Cardiac muscle cell (in vitro differentiated cells and primary cell): ENCODE results near the gene PLAAT3. TPM values are rescaled to one million over a fixed set of nuclear protein-coding genes. Genes with fewer than 3 reads are reported as not detected.
A peak's percentile ranks its signal among the peaks of the same experiment; 100 is the strongest.
"Not testable (repeated sequence)": the region's sequence is repeated elsewhere in the genome, so short reads cannot be mapped to it uniquely, and the experiment has no call there.

Experiments used
- DNase-seq, 2 donors: peaks; one replicate each; pipeline versions ENCODE4 v3.0.0 to v3.0.0-alpha.2; 2010 to 2017; ENCODE audit warnings: low read depth in 1 of 2, low spot score in 1 of 2
- H3K27ac ChIP-seq: fragments of 200-600 bp; sonication (generic); 2 replicates; pipeline ENCODE4 v1.5.1; 2016
- H3K27me3 ChIP-seq: fragments of 200-600 bp; sonication (generic); 2 replicates; pipeline ENCODE4 v1.6.0; 2016; ENCODE audit warnings: control low read depth
- H3K36me3 ChIP-seq: fragments of 200-600 bp; sonication (generic); 2 replicates; pipeline ENCODE4 v1.5.1; 2016; ENCODE audit warnings: control low read depth
- H3K4me1 ChIP-seq: fragments of 200-600 bp; sonication (generic); 2 replicates; pipeline ENCODE4 v1.8.1; 2017; ENCODE audit warnings: low read depth, mild to moderate bottlenecking, mixed run types
- H3K4me3 ChIP-seq: fragments of 200-600 bp; sonication (generic); 2 replicates; pipeline ENCODE4 v1.5.1; 2016; ENCODE audit warnings: mild to moderate bottlenecking
- H3K9me3 ChIP-seq: fragments of 200-600 bp; sonication (generic); 2 replicates; pipeline ENCODE4 v1.5.1; 2017; ENCODE audit warnings: low read depth, mild to moderate bottlenecking, control low read depth
- polyA plus RNA-seq: library from polyadenylated mRNA; unstranded; fragments of >200 nt; fragmentation: Nextera tagmentation; extraction: Ambion mirVana; gene quantifications from 2 replicates; pipeline ENCODE4 v1.2.1, GENCODE V29; 2016
- total RNA-seq: library from RNA; depleted of rRNA; stranded (reverse); fragments of >200 nt; gene quantifications from 2 replicates; pipeline ENCODE4 v1.2.3, GENCODE V29; 2016
- TF ChIP-seq, protein P1 (sequence below): IDR thresholded peaks from 2 replicates; pipeline ENCODE4 v1.5.1; 2012; ENCODE audit warnings: low read depth, mild to moderate bottlenecking, low read length

Gene PLAAT3
- total and polyA plus RNA-seq, 2 experiments from 2014 or later: 10.0 to 10.8 TPM

DNA sequence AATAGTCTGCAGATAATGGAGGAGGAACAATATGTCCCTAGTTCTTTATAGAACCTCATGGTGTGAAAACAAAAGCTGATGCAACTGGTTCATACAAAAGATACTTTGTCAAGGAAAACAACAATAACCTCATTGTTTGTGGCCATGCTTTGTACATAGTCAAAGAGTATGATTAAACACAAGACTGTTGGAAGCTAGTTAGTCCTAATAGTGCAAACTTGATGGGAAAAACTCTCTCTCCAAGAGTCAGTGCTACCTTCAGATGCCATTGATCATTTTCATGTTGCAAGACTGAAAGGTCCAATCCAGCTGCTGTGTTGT is 30.9 kb downstream of the PLAAT3 start:
- Histone ChIP-seq H3K36me3 (no peaks in the 10 kb centered on the region), H3K27me3 (no peaks in the 10 kb centered on the region), H3K4me3 (no peak overlapping the region), H3K9me3 (no peaks in the 10 kb centered on the region), H3K4me1 (no peaks in the 10 kb centered on the region), H3K27ac (no peak overlapping the region)
- peak in 1 of 2 donors; percentile 59 for DNase-seq
- TF ChIP-seq, protein P1, sequence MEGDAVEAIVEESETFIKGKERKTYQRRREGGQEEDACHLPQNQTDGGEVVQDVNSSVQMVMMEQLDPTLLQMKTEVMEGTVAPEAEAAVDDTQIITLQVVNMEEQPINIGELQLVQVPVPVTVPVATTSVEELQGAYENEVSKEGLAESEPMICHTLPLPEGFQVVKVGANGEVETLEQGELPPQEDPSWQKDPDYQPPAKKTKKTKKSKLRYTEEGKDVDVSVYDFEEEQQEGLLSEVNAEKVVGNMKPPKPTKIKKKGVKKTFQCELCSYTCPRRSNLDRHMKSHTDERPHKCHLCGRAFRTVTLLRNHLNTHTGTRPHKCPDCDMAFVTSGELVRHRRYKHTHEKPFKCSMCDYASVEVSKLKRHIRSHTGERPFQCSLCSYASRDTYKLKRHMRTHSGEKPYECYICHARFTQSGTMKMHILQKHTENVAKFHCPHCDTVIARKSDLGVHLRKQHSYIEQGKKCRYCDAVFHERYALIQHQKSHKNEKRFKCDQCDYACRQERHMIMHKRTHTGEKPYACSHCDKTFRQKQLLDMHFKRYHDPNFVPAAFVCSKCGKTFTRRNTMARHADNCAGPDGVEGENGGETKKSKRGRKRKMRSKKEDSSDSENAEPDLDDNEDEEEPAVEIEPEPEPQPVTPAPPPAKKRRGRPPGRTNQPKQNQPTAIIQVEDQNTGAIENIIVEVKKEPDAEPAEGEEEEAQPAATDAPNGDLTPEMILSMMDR: no peak

DNA sequence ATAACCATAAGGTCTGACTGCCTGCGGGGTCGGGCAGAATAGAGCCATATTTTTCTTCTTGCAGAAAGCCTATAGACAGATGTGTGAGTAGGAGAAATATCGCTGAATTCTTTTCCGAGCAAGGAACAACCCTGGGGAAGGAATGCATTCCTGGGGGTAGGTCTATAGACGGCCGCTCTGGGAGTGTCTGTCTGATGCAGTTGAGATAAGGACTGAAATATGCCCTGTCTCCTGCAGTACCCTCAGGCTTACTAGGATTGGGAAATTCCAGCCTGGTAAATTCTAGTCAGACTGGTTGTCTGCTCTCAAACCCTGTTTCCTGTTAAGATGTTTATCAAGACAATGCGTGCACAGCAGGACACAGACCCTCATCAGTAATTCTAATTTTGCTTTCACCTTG is 33.0 kb downstream of the PLAAT3 start:
- H3K36me3 ChIP-seq, H3K27ac ChIP-seq, H3K27me3 ChIP-seq, DNase-seq, H3K4me3 ChIP-seq, H3K9me3 ChIP-seq, H3K4me1 ChIP-seq: not testable (repeated sequence)

- H3K36me3 ChIP-seq, H3K27ac ChIP-seq, H3K9me3 ChIP-seq: not testable (repeated sequence)
Measured at GRCh38 chr11:63578882-63579281, 35.4 kb downstream of the PLAAT3 start.

GRCh38 chr11:63574856-63575602 is 39.2 kb downstream of the PLAAT3 start:
- peak in 1 of 2 donors; percentile 66 for DNase-seq
- H3K4me1 ChIP-seq: peaks cover 5% of the 10 kb centered on the region
- TF ChIP-seq, protein P1: no peak
- no peak overlapping the region for H3K27ac ChIP-seq
- H3K36me3 ChIP-seq: no peaks in the 10 kb centered on the region
- no peaks in the 10 kb centered on the region for H3K27me3 ChIP-seq
- H3K9me3 ChIP-seq: no peaks in the 10 kb centered on the region
- H3K4me3 ChIP-seq: no peak overlapping the region

More at GRCh38 chr11:63578882-63579281, 35.4 kb downstream of the PLAAT3 start:
- not testable (repeated sequence) for H3K27me3 ChIP-seq, DNase-seq, H3K4me3 ChIP-seq, H3K4me1 ChIP-seq

- Histone ChIP-seq H3K9me3 (no peaks in the 10 kb centered on the region), H3K36me3 (no peaks in the 10 kb centered on the region), H3K27me3 (no peaks in the 10 kb centered on the region), H3K4me3 (no peak overlapping the region), H3K4me1 (peaks cover 5% of the 10 kb centered on the region), H3K27ac (no peak overlapping the region)
- TF ChIP-seq, protein P1: peak; percentile 40
- peak; percentile 34 to 95 for DNase-seq
Measured at GRCh38 chr11:63573881-63574855, 40.1 kb downstream of the PLAAT3 start.

GRCh38 chr11:63572026-63572688 is 42.1 kb downstream of the PLAAT3 start:
- no peak for DNase-seq
- H3K27me3 ChIP-seq: no peaks in the 10 kb centered on the region
- H3K4me1 ChIP-seq: peaks cover 14% of the 10 kb centered on the region
- no peaks in the 10 kb centered on the region for H3K9me3 ChIP-seq
- TF ChIP-seq, protein P1: no peak
- no peaks in the 10 kb centered on the region for H3K36me3 ChIP-seq
- H3K4me3 ChIP-seq: no peak overlapping the region
- H3K27ac ChIP-seq: no peak overlapping the region
